Measurements from ENCODE around the gene PABPN1L.

DNA sequence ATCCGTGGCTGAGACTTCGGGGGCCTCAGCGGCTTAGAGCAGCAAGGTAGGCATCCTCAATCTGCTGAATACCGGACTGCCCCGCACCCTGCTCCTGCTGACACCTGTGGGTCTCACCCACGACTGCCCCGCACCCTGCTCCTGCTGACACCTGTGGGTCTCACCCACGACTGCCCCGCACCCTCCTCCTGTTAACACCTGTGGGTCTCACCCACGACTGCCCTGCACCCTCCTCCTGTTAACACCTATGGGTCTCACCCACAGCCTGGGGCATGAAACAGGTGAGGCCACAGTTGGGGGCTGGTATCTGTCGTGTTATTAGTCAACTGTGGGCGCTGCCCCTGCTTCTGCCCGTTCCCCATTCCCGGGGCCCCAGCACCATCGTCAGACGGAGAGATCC, 36.3 kb upstream of the PABPN1L start:
- no peak for TF ChIP-seq EZH2phosphoT487 (conservative IDR thresholded peaks at IDR 0.05; ENCODE audit: low read length)
- TF ChIP-seq, protein P1, sequence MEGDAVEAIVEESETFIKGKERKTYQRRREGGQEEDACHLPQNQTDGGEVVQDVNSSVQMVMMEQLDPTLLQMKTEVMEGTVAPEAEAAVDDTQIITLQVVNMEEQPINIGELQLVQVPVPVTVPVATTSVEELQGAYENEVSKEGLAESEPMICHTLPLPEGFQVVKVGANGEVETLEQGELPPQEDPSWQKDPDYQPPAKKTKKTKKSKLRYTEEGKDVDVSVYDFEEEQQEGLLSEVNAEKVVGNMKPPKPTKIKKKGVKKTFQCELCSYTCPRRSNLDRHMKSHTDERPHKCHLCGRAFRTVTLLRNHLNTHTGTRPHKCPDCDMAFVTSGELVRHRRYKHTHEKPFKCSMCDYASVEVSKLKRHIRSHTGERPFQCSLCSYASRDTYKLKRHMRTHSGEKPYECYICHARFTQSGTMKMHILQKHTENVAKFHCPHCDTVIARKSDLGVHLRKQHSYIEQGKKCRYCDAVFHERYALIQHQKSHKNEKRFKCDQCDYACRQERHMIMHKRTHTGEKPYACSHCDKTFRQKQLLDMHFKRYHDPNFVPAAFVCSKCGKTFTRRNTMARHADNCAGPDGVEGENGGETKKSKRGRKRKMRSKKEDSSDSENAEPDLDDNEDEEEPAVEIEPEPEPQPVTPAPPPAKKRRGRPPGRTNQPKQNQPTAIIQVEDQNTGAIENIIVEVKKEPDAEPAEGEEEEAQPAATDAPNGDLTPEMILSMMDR (IDR thresholded peaks at IDR 0.05; ENCODE audit: insufficient read depth, low read length, poor library complexity, severe bottlenecking) = no peak
